Stimulated activated CD4-positive, alpha-beta T cell treated with anti-CD3 and anti-CD28 coated beads, Interleukin-4, amount 100 ng/mL, for 1 hour (primary cell): ENCODE results near the gene TCF7L1.

ENCODE experiments used
- DNase-seq: peaks from one replicate; pipeline ENCODE4 v3.0.0-alpha.2; 2020

The TCF7L1 gene

GRCh38 chr2:85257359-85257969, 124.3 kb downstream of the TCF7L1 start:
- DNase-seq, result no peak

- DNase-seq, result no peak
These were observed 124.9 kb downstream of the TCF7L1 start for GRCh38 chr2:85257970-85258605.

- DNase-seq, result no peak
These were observed 126.0 kb downstream of the TCF7L1 start for GRCh38 chr2:85259101-85259590.

GRCh38 chr2:85259879-85260278, 126.7 kb downstream of the TCF7L1 start:
- DNase-seq, result no peak

GRCh38 chr2:85263591-85263990, 130.4 kb downstream of the TCF7L1 start:
- no peak for DNase-seq

- DNase-seq, result no peak
These were observed 131.3 kb downstream of the TCF7L1 start for GRCh38 chr2:85264471-85264870.

- no peak for DNase-seq
These were observed 132.1 kb downstream of the TCF7L1 start for GRCh38 chr2:85265304-85265703.

- peak; percentile 71 for DNase-seq
These were observed 133.2 kb downstream of the TCF7L1 start for GRCh38 chr2:85266146-85267041.

GRCh38 chr2:85269959-85270358, 136.8 kb downstream of the TCF7L1 start:
- DNase-seq, result no peak

GRCh38 chr2:85272357-85272756, 139.2 kb downstream of the TCF7L1 start:
- no peak for DNase-seq

- DNase-seq, result no peak
These were observed 140.8 kb downstream of the TCF7L1 start for GRCh38 chr2:85273738-85274731.

GRCh38 chr2:85275984-85276540, 142.9 kb downstream of the TCF7L1 start:
- no peak for DNase-seq

- no peak for DNase-seq
These were observed 143.5 kb downstream of the TCF7L1 start for GRCh38 chr2:85276571-85277118.

- DNase-seq, result no peak
These were observed 144.4 kb downstream of the TCF7L1 start for GRCh38 chr2:85277416-85278158.

- no peak for DNase-seq
These were observed 145.2 kb downstream of the TCF7L1 start for GRCh38 chr2:85278361-85278760.

GRCh38 chr2:85281553-85281952, 148.4 kb downstream of the TCF7L1 start:
- no peak for DNase-seq

- no peak for DNase-seq
These were observed 149.7 kb downstream of the TCF7L1 start for GRCh38 chr2:85282914-85283313.

GRCh38 chr2:85283641-85284040, 150.4 kb downstream of the TCF7L1 start:
- no peak for DNase-seq

GRCh38 chr2:85286918-85287317, 153.7 kb downstream of the TCF7L1 start:
- no peak for DNase-seq

- DNase-seq, result no peak
These were observed 154.5 kb downstream of the TCF7L1 start for GRCh38 chr2:85287721-85288120.

- no peak for DNase-seq
These were observed 155.1 kb downstream of the TCF7L1 start for GRCh38 chr2:85288244-85288725.
